ENCODE results near the gene AIM2. TPM values are rescaled to one million over a fixed set of nuclear protein-coding genes. Genes with fewer than 3 reads are reported as not detected.
"Not testable (repeated sequence)": the region's sequence is repeated elsewhere in the genome, so short reads cannot be mapped to it uniquely, and the experiment has no call there.

AIM2 gene, protein sequence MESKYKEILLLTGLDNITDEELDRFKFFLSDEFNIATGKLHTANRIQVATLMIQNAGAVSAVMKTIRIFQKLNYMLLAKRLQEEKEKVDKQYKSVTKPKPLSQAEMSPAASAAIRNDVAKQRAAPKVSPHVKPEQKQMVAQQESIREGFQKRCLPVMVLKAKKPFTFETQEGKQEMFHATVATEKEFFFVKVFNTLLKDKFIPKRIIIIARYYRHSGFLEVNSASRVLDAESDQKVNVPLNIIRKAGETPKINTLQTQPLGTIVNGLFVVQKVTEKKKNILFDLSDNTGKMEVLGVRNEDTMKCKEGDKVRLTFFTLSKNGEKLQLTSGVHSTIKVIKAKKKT
- 1.7 TPM in 1 of 2 replicates, not detected in the other for total RNA-seq (2014; rRNA removed; shearing (Covaris generic))

DNA sequence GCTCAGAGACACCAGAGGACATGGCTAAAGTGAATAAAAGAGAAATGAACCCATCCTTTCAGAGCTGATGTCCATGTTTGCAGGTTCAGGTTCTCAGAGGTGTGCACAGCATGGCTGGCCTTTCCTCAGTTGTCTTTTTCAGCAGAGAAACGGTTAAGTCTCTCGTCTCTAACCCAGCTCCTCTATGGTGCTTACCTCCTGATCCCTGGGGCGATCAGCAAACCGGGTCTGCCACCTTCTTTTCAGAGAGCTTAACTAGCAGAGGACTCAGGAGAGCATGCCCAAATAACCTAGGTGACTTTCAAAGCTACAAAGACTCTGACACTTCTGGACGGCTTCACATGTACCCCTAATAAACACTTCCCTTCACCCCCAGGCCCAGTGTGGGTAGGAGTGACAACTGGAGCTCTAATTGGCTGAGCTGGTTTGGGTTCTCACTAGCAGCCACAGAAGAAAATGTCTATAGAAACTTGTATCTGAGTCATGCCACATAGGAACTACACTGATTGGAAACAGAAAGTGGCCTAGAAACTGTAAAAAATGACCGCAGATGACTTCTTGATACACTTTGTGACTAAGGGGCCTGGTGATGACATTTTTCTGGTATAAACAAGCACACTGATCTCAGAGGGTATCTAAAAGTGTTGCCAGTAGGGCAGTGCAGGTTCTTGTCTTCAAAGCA lies at the start of gene AIM2:
Gene AIM2 (minus strand): TSS at position 329 of the 682 bp plus-strand sequence. CDS start 3,267 bp downstream, outside the sequence.
- DNase-seq (ENCODE audit: low read depth): peak; percentile 66

DNA sequence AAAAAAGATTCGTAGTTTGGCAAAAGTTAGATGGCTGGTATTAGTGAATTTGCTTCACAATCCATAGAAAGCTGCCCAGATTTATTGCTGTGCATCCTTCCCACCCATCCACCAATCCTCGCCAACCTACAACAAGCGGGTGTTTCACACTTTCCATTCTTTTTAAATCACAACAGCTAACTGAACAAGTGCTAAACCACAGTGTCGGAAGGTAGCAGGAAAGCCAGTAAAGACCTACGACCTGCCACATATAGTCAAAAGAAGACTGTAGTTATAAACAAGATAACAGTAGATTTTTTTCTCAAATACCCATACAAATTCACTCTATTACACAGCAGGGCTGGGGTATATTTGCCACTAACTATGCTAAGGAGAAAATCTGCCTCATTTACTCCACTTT lies 47.0 kb upstream of the AIM2 start:
- no peak for DNase-seq (ENCODE audit: low read depth)

DNA sequence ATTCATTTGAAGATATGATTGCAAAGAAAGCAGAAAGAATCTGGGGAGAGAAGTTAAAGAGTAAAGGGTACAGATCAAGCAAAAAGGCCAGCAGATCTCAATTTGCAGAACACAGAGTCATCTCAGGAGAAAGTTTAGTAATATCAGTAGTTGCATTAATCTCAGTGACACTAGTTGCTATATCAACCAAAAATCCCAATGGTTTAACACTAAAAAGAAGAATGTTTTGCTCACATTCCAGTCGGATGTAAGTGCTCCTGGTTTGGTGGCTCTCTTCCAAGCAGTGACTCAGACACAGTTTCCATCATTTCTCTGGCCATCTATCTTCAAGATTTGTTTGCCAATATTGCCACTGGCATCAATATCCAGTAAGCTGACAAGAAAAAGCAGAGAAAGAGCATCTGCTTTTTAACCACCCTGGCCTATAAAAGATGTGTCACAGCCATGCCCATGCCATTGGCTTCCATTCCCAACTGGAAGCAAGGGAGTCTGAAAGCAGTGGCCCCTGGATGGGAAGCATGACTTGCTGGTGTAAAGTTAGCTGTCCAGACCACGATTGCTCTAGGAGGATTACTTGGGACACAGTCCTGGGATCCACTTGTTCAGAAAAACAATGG lies 45.5 kb upstream of the AIM2 start:
- DNase-seq (ENCODE audit: low read depth): peak; percentile 71

DNA sequence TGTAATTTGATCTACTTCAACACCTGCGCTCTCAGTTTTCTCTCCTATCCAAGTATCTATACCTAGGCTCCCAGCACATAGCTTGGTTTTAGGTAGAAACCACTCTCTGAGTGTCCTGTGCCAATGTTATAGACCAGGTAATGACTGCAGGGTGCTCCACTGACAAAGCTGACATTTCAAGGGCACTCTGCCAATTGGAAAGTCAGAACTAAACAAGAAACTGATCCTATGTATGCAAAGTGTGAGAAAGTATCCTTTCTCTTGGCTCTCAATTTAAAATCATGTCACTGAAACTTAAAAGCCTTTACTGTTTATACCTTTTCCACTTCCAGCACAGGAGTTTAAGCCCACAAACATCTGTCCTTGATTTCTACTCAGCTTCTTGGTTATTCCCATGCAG lies 45.0 kb upstream of the AIM2 start:
- no peak for DNase-seq (ENCODE audit: low read depth)

DNA sequence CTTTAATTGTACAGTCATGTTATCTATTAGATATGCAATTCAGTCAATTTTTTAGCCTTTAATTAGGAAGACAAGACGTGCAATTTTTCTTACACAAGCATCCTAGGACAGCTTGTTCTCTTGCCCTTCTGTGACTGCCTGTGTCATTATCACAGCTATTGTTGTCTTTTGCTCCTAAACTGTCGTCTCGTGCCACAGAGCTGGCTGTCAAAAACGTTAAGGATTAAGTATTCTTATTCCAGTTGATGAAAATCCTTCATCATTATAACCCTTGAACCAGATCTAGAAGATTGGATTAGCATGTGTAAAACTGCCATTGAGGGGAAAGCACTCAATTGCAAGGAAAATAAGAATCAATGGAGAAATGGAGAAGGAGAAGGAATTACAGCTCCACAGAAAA lies 43.8 kb upstream of the AIM2 start:
- no peak for DNase-seq (ENCODE audit: low read depth)

DNA sequence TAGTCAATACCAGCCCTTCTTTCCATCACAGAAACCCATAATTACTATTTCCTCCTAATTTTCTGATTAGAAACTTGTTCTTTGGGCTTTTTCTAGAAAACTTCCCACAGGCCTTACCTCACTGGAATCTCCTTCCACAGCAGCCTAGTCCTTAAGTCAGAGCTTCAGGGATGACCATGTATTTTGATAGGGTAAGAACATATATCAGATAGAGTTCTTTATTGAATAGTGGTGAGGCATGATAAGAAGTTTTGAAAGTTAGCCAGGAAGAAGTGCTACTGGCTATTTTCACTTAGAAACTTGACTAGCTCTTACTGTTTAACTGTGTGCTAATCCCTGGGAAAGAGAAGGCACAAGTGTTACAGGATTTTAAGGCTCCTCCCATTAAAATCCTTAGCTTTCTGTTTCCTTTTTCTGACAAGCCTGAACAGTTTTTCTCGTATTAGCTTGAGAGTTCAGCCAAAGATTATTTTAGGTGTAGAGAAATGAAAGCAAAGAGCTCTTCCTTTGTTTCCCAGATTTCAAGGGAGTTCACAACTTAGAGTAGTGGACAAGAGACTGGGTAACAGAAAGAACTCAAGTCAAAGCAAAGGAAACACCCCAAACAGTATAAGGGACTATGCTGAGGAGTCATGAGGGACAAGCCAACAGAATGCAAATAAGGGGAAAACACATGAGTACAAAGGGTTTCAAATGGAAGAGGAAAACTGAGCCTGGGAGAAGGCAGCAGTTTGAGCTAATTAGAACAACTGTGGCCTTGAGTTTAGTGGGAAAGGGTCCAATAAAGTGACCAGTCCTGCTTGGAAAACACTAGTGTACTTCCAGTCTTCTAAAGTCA lies 37.2 kb upstream of the AIM2 start:
- peak; percentile 40 for DNase-seq (ENCODE audit: low read depth)

DNA sequence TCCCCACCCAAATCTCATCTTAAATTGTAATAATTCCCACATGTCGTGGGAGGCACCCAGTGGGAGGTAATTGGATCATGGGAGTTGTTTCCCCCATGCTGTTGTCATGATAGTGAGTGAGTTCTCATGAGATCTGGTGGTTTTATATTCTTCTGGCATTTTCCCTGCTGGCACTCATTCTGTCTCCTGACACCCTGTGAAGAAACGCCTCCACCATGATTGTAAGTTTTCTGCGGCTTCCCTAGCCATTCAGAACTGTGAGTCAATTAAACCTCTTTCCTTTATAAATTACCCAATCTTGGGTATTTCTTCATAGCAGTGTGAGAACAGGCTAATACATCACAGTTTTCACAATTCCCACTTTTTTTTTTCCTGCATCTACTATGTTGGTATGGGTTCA lies 26.5 kb upstream of the AIM2 start:
- DNase-seq (ENCODE audit: low read depth): not testable (repeated sequence)

DNA sequence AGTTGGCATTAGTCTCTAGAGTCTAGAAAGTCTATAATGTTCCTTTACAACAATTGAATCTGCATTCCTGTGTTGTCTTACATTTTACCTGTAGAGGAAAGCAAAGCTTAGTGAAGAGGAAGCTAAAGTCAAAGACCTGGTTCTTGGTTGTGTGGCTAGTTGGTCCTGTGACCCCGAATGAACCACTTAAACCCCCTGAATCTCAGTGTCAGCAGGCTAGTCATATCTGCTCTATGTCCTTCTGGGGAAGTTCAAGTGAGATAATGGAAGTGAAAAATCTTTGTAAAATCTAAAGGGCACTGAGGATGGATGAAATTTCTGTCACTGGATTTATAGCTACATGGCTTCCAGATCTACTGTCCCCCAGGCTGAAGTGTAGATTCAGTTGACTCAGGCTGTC lies 24.0 kb upstream of the AIM2 start:
- no peak for DNase-seq (ENCODE audit: low read depth)

DNA sequence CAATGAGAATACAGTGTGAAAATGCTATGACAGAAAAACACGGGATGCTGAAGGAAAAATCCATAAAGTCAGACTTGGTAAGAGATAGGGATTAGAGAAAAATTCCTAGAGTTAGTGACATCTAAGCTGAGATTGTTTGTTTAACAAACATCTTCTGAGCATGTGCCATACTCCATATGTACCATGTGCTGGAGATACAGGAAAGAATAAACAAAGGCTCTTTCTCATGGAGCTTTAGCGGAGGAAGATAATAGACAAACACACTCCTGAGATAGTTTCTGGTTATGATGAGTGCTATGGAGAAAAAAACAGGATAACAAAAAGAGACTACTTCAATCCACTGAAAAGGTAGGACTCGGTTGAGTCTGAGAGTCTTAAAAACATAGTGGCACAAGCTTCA lies 22.0 kb upstream of the AIM2 start:
- no peak for DNase-seq (ENCODE audit: low read depth)

DNA sequence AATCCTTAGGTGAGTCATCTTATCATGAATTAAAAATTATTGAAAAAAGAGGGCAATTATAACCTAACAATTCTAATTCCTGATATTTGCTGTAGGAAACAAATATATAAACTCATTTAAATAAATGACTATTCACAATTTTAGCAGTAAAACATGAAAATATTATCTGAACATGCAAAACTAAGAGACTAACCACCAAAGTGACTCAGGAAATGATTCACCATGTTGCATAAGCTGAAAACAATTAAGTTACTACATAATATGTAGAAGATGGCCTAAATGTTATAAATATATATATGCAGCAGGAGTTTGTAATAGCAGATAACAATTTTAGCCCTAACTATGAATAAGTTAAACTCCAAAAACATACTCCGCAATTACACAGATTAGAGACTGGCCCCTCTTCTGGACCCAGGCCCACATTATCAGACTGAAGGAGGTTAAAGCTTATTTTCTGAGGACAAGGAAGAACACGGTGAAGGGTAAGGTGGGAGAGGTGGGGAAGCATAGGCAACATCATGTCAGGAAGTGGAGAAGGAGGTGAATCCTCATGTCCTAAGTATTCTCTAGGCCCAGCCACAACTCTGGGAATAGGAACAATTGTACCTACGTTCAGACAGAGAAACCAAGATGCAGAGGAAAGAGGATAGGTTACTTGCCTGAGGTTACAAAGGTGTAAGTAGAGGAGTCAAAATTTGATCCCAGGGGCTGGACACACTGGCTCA lies 15.6 kb upstream of the AIM2 start:
- peak; percentile 83 for DNase-seq (ENCODE audit: low read depth)

DNA sequence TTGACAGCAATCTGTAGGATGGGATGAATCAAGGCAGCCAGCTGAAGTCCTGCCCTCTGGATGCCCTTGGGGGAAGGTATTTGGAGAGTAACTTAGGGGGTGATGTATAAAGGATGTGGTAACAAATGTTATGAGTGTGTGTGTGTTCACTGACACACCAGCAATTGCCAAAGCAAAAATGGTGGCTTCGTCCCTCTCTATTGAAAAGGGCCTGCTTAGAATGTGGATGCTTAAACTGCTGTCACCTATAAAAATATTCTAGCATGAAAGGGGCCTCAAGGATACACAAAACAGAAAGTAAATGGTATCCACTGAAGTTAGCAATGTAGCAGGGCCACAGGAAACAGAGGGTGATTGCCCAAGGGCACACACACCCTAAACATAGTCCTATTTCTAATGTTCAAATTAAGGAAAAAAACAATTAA lies 15.1 kb upstream of the AIM2 start:
- DNase-seq (ENCODE audit: low read depth): peak; percentile 73

DNA sequence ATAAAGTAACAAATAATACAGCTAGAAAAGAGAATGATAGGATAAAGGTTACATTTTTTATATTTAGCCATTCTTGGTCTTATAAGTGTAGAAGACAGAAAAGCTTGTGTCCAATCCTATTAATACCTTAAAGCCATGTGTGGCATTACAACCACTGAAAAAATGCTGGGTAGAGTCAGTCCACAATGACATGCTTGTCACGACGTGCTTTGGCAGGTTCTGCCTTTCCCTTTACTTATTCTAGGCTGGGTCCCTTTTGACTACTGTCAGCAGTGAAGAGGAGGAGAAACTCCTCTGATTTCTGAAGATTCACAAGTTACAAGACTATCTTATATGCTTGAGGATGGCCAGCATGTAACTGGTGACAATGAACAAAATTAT lies 14.6 kb upstream of the AIM2 start:
- DNase-seq (ENCODE audit: low read depth): peak; percentile 49

DNA sequence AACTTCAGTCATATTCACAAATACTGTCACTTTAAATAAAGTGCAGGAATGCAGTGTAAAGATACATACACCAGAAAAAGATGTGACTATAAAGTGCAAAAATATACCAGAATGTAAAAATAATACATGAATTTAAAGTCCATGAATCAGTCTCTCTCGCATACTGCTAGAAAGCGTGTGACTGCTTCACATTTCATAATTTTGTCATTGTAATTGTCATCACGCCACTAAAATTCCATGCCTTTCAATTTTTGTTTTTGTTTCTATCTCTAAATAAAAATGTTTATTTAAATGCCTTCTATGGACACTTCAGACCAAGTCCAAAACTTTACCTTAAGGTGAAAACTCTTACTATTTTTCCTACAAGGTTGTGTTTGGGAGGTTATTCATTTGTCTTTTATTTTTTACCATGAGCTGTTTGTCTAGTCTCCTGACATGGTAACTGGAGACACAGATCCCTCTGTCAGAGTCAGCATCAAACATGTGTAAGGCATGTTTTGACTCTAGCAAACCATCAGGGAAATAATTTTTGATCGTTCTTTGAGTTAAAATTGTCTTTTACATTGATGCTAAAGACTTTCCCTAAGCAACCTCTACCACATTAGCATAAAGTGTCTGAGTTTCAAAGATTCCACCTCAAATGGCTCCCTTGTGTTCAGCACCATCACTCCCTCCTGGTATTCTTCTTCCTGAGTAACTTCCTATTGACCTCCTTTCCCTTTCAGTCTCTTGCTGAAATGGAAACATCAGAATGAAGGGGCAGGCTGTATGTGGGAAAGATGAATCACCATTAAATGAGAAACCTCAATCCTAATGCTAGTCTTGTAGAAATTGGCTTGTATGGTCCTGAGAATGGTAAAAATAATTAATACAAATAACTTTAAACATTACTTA lies 14.0 kb upstream of the AIM2 start:
- DNase-seq (ENCODE audit: low read depth): peak; percentile 73

DNA sequence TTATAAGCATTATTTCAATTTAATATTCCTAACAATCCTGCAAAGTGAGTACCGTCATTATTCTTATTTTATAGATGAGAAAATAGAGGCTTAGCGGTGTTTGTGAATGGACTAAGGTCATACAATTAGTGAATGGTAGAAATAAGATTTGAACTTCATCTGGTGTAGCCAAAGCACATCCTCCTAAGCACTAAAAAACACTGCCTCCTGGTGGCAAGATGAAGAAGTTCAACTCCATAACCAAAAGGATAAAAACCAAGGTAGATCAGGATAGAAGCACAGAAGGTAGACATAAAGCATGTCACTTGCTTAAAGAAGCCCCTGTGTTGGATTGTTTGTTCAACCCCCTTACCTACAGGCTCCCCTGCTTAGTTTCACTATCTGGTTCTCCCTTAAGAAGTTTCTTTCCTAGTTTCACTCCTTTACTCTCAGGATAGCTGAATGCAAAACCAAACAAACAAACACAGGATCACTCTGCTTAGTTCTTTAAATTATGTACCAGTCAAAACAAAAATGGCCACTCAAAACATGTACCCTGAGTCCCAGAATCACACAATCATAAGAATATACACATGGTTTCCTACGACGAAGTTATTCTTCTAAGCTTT lies 12.7 kb upstream of the AIM2 start:
- DNase-seq (ENCODE audit: low read depth): no peak

DNA sequence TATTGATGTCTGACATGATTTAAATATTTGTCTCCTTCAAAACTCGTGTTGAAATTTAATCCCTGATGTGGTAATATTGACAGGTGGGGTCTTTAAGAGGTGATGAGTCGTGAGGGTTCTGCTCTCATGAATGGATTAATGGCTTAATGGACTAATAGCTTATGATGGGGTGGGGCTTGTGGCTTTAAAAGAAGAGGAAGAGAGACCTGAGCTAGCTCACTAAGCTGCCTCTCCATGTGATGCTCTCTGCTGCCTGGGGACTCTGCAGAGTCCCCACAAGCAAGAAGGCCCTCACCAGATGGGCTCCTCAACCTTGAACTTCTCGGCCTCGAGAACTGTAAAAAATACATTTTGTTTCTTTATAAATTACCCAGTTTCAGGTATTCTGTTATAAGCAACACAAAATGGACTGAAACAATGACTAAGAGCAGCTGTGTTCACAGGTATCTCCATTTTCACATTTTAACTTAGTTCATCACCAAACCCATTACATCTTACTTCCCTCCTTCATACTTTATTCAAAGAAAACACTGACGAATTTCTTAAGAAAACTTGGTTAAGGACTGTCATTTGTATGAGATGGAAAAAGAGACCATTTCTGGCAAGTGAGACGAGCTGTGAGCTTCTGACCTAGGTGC lies 12.1 kb upstream of the AIM2 start:
- no peak for DNase-seq (ENCODE audit: low read depth)

DNA sequence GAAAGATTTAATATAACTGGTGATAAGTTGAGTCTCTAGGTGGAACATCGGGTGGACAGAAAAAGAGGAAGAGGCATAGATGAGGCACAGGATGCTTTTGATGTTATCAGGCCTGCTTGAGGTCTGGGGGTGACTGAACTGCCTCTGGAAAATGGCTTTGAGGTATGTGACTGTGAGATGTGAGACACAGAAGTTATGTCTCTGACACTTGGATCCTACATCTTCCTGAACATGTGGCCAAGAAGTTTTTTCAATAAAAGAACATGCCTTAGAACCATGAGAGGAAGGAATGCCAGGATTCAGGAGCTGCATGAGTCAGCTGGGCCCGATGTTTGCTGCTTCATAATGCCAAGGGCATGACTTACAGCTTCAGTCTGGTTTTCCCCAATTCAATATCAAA lies 11.5 kb upstream of the AIM2 start:
- peak; percentile 85 for DNase-seq (ENCODE audit: low read depth)

DNA sequence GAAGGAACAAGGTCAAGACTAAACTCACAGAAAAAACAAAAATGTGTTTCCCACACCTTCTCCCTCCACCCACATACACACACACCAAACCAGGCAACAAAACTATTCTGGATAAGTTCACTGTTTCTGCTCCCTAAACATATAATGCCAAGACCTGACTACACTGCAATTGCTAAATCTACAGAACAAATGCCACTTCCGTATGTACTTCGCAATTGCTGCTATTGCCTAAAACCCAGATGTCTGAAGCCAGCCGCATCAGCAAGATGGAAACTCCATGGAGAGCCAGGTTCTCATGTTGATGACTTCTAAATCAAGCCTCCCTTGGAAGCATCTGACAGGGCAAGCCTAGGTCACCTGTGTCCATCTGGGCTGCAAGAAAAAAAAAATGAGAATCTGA lies 8.3 kb upstream of the AIM2 start:
- DNase-seq (ENCODE audit: low read depth): no peak

DNA sequence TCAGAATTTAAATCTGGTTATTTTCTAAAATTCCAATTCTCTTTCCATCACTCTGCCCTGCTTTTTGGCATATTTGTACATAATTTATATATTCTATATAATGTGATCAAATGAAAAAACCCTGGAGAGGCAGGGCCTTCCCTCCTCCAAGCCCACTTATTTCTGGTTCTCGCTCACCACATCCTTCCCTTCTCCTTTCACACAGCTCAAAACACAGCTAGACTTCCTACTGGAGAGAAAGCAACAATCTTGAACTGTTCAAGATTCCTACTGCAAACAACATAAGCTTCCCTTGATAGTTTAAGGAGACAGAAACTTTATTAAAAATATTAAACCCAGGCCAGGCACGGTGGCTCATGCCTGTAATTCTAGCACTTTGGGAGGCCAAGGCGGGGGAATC lies 7.6 kb upstream of the AIM2 start:
- no peak for DNase-seq (ENCODE audit: low read depth)

DNA sequence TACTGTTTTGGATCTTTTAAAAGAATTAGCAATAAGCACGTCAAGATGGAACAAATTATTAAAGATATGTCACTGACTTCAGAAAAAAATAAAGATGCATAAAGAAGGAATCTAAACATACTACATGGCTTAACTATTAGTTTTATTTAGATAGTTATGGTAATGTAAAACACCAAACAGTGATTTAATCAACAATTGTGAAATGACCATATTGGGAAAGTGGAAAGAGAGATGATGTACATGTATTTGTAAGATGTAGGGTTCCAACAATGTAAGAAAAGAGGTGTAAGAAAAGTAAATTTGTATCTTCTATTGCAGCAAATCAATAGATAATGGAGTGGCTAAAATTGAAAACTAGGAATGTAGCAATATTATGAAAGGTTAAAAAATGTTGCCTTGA lies 6.4 kb upstream of the AIM2 start:
- no peak for DNase-seq (ENCODE audit: low read depth)

All from M059J (cell line).